ENCODE results near the gene KIF26B.

Gene KIF26B

GRCh38 chr1:245582026-245582425 is 427.2 kb downstream of the KIF26B start:
- Histone ChIP-seq H3K4me3 (ENCODE audit: low read length) (no peak overlapping the region), H3K9me3 (ENCODE audit: insufficient read depth, low read length) (no peaks in the 10 kb centered on the region), H3K4me1 (ENCODE audit: low read length) (no peaks in the 10 kb centered on the region), H2AFZ (ENCODE audit: low read depth, low read length) (no peak overlapping the region), H3K4me2 (ENCODE audit: low read length) (no peak overlapping the region), H3K27ac (ENCODE audit: low read length) (no peak overlapping the region), H3K9ac (ENCODE audit: low read length) (no peak overlapping the region), H3K79me2 (ENCODE audit: low read length) (no peaks in the 10 kb centered on the region), H3K27me3 (ENCODE audit: low read depth, low read length) (peaks cover 38% of the 10 kb centered on the region), H4K20me1 (ENCODE audit: insufficient read depth, low read length) (no peaks in the 10 kb centered on the region), H3K36me3 (replicated peaks; ENCODE audit: low read depth, low read length) (no peaks in the 10 kb centered on the region)
- TF ChIP-seq CTCF (IDR thresholded peaks at IDR 0.05; ENCODE audit: low read depth, low read length) (no peak), EZH2phosphoT487 (IDR thresholded peaks at IDR 0.05; ENCODE audit: low read depth) (no peak)

GRCh38 chr1:245583081-245583480 is 428.3 kb downstream of the KIF26B start:
- H3K4me3 ChIP-seq (ENCODE audit: low read length): no peak overlapping the region
- no peak overlapping the region for H3K9ac ChIP-seq (ENCODE audit: low read length)
- no peaks in the 10 kb centered on the region for H3K36me3 ChIP-seq (replicated peaks; ENCODE audit: low read depth, low read length)
- no peak overlapping the region for H3K4me2 ChIP-seq (ENCODE audit: low read length)
- no peak for TF ChIP-seq EZH2phosphoT487 (IDR thresholded peaks at IDR 0.05; ENCODE audit: low read depth)
- TF ChIP-seq CTCF (IDR thresholded peaks at IDR 0.05; ENCODE audit: low read depth, low read length): no peak
- peaks cover 44% of the 10 kb centered on the region for H3K27me3 ChIP-seq (ENCODE audit: low read depth, low read length)
- H3K27ac ChIP-seq (ENCODE audit: low read length): no peak overlapping the region
- no peaks in the 10 kb centered on the region for H3K9me3 ChIP-seq (ENCODE audit: insufficient read depth, low read length)
- no peaks in the 10 kb centered on the region for H3K4me1 ChIP-seq (ENCODE audit: low read length)
- H2AFZ ChIP-seq (ENCODE audit: low read depth, low read length): no peak overlapping the region
- H3K79me2 ChIP-seq (ENCODE audit: low read length): no peaks in the 10 kb centered on the region
- no peaks in the 10 kb centered on the region for H4K20me1 ChIP-seq (ENCODE audit: insufficient read depth, low read length)

GRCh38 chr1:245583575-245584330 is 429.0 kb downstream of the KIF26B start:
- no peaks in the 10 kb centered on the region for H3K79me2 ChIP-seq (ENCODE audit: low read length)
- H3K4me2 ChIP-seq (ENCODE audit: low read length): no peak overlapping the region
- H3K27me3 ChIP-seq (ENCODE audit: low read depth, low read length): peaks cover 44% of the 10 kb centered on the region
- no peak for TF ChIP-seq EZH2phosphoT487 (IDR thresholded peaks at IDR 0.05; ENCODE audit: low read depth)
- TF ChIP-seq CTCF (IDR thresholded peaks at IDR 0.05; ENCODE audit: low read depth, low read length): no peak
- H3K27ac ChIP-seq (ENCODE audit: low read length): no peak overlapping the region
- no peak overlapping the region for H3K9ac ChIP-seq (ENCODE audit: low read length)
- H3K36me3 ChIP-seq (replicated peaks; ENCODE audit: low read depth, low read length): no peaks in the 10 kb centered on the region
- H4K20me1 ChIP-seq (ENCODE audit: insufficient read depth, low read length): no peaks in the 10 kb centered on the region
- no peak overlapping the region for H2AFZ ChIP-seq (ENCODE audit: low read depth, low read length)
- H3K4me3 ChIP-seq (ENCODE audit: low read length): no peak overlapping the region
- H3K9me3 ChIP-seq (ENCODE audit: insufficient read depth, low read length): no peaks in the 10 kb centered on the region
- H3K4me1 ChIP-seq (ENCODE audit: low read length): no peaks in the 10 kb centered on the region

- Histone ChIP-seq H3K9me3 (ENCODE audit: insufficient read depth, low read length) (no peaks in the 10 kb centered on the region), H3K9ac (ENCODE audit: low read length) (no peak overlapping the region), H3K4me1 (ENCODE audit: low read length) (no peaks in the 10 kb centered on the region), H3K4me2 (ENCODE audit: low read length) (no peak overlapping the region), H2AFZ (ENCODE audit: low read depth, low read length) (no peak overlapping the region), H3K79me2 (ENCODE audit: low read length) (no peaks in the 10 kb centered on the region), H3K4me3 (ENCODE audit: low read length) (no peak overlapping the region), H3K36me3 (replicated peaks; ENCODE audit: low read depth, low read length) (no peaks in the 10 kb centered on the region), H4K20me1 (ENCODE audit: insufficient read depth, low read length) (no peaks in the 10 kb centered on the region), H3K27ac (ENCODE audit: low read length) (no peak overlapping the region), H3K27me3 (ENCODE audit: low read depth, low read length) (peaks cover 40% of the 10 kb centered on the region)
- no peak for TF ChIP-seq EZH2phosphoT487 (IDR thresholded peaks at IDR 0.05; ENCODE audit: low read depth)
- TF ChIP-seq CTCF (IDR thresholded peaks at IDR 0.05; ENCODE audit: low read depth, low read length): no peak
These were observed 430.6 kb downstream of the KIF26B start for GRCh38 chr1:245585252-245585959.

Measured in OCI-LY3 (cell line).